Endothelial cell of umbilical vein (primary cell): ENCODE results near the gene TMEM145. TPM values are rescaled to one million over a fixed set of nuclear protein-coding genes. Genes with fewer than 3 reads are reported as not detected.

ENCODE experiments used
- BruUV-seq: library from RNA; stranded (reverse); fragments of 400-500 nt; replicated peaks from 2 replicates; lab custom pipeline; 2021; lab: Mats Ljungman, UMichigan
- CTCF ChIA-PET: fragments of 300-600, 350-600 bp; sonication (Branson Sonifier 250); formaldehyde crosslinking; loops from one replicate; lab custom pipeline; 2021; ENCODE audit warnings: antibody characterized with exemption, inconsistent platforms; lab: Charles Lee
- POLR2A ChIA-PET: fragments of 300-600, 350-600 bp; sonication (Branson Sonifier 250); formaldehyde crosslinking; loops from one replicate; lab custom pipeline; 2021; ENCODE audit warnings: antibody characterized with exemption, inconsistent platforms; lab: Charles Lee
- DNase-seq: peaks from one replicate; pipeline ENCODE4 v3.0.0-alpha.2; 2011; ENCODE audit warnings: low read depth, low spot score
- FAIRE-seq: peaks from 2 replicates; lab custom pipeline; 2011; peaks lifted over from hg19 to GRCh38; lab: Jason Lieb, UNC
- H2AFZ ChIP-seq: 2 replicates; pipeline ENCODE4 v1.6.0; 2012; ENCODE audit warnings: low read depth, low read length, control low read depth, inconsistent platforms
- H3K27ac ChIP-seq: 2 replicates; pipeline ENCODE4 v1.5.1; 2011; ENCODE audit warnings: low read depth, mild to moderate bottlenecking, control low read depth, low read length, moderate library complexity; ENCODE audit not compliant: insufficient read depth
- H3K27me3 ChIP-seq, 2 experiments: 2 replicates each; pipeline versions ENCODE4 v1.6.0 to v1.6.1; 2011; ENCODE audit warnings: low read length in 2 of 2, mixed read lengths in 1 of 2; ENCODE audit not compliant: control insufficient read depth in 2 of 2, insufficient read depth in 2 of 2
- H3K36me3 ChIP-seq, 2 experiments: 2 replicates in 1 of 2; 3 replicates in 1 of 2; pipeline ENCODE4 v1.5.1; 2011; ENCODE audit warnings: low read length in 2 of 2, mild to moderate bottlenecking in 1 of 2, moderate library complexity in 1 of 2; ENCODE audit not compliant: control insufficient read depth in 2 of 2, insufficient read depth in 2 of 2; ENCODE audit errors: extremely low read depth in 1 of 2
- H3K4me1 ChIP-seq: 3 replicates; pipeline ENCODE4 v1.5.1; 2011; ENCODE audit warnings: mild to moderate bottlenecking, low read length; ENCODE audit not compliant: control insufficient read depth, insufficient read depth; ENCODE audit errors: extremely low read depth
- H3K4me2 ChIP-seq: 2 replicates; pipeline ENCODE4 v1.6.1; 2011; ENCODE audit warnings: low read length, control low read depth, mixed read lengths; ENCODE audit not compliant: insufficient read depth
- H3K4me3 ChIP-seq, 3 experiments: fragments of 200-600 bp in 1 of 3; sonication (generic), shearing (Covaris generic) in 1 of 3; replicated peaks in 1 of 3; 2 replicates each; pipeline ENCODE4 v1.5.1; 2011 to 2016; ENCODE audit warnings: control low read depth in 3 of 3, low read length in 3 of 3, mild to moderate bottlenecking in 2 of 3, inconsistent platforms in 1 of 3, low read depth in 1 of 3, moderate library complexity in 1 of 3; ENCODE audit not compliant: insufficient read depth in 1 of 3
- H3K79me2 ChIP-seq: 2 replicates; pipeline ENCODE4 v1.6.0; 2012; ENCODE audit warnings: low read length, inconsistent platforms; ENCODE audit not compliant: control insufficient read depth, insufficient read depth
- H3K9ac ChIP-seq: replicated peaks from 2 replicates; pipeline ENCODE3; 2011; ENCODE audit warnings: low read length, control low read depth; ENCODE audit not compliant: insufficient read depth; ENCODE audit errors: extremely low read depth
- H3K9me1 ChIP-seq: replicated peaks from 3 replicates; pipeline ENCODE4 v1.6.0; 2011; ENCODE audit warnings: mild to moderate bottlenecking, low read length; ENCODE audit not compliant: control insufficient read depth, insufficient read depth; ENCODE audit errors: extremely low read depth
- H3K9me3 ChIP-seq: replicated peaks from 2 replicates; pipeline ENCODE4 v1.5.1; 2012; ENCODE audit warnings: low read length, inconsistent platforms; ENCODE audit not compliant: control insufficient read depth, insufficient read depth
- H4K20me1 ChIP-seq: replicated peaks from 2 replicates; pipeline ENCODE3; 2011; ENCODE audit warnings: mild to moderate bottlenecking, low read length; ENCODE audit not compliant: control insufficient read depth, insufficient read depth; ENCODE audit errors: extremely low read depth
- EZH2 ChIP-seq: IDR thresholded peaks from 2 replicates; pipeline ENCODE4 v1.6.1; 2012; ENCODE audit warnings: borderline replicate concordance, low read depth, mild to moderate bottlenecking, moderate library complexity, low read length, inconsistent platforms; ENCODE audit not compliant: severe bottlenecking
- FOS ChIP-seq: IDR thresholded peaks from 2 replicates; pipeline ENCODE4 v1.6.1; 2011; ENCODE audit warnings: mild to moderate bottlenecking, low read length, moderate library complexity, borderline replicate concordance; ENCODE audit not compliant: insufficient read depth
- GATA2 ChIP-seq: IDR thresholded peaks from 2 replicates; pipeline ENCODE4 v1.7.0; 2011; ENCODE audit warnings: low read depth, mild to moderate bottlenecking, moderate library complexity, mixed read lengths, low read length; ENCODE audit not compliant: insufficient read length, insufficient read depth
- JUN ChIP-seq: IDR thresholded peaks from 2 replicates; pipeline ENCODE4 v1.6.1; 2011; ENCODE audit warnings: borderline replicate concordance, low read depth; ENCODE audit not compliant: insufficient read length, insufficient read depth
- MYC ChIP-seq: IDR thresholded peaks from one replicate; pipeline ENCODE4 v1.6.1; 2011; ENCODE audit warnings: mild to moderate bottlenecking, low read depth, low read length
- POLR2A ChIP-seq: IDR thresholded peaks from 2 replicates; pipeline ENCODE4 v1.6.1; 2012; ENCODE audit warnings: low read depth, mild to moderate bottlenecking, control low read depth, low read length
- POLR2AphosphoS5 ChIP-seq: IDR thresholded peaks from 2 replicates; pipeline ENCODE4 v1.6.1; 2012; ENCODE audit warnings: low read depth, mild to moderate bottlenecking, control low read depth, low read length, moderate library complexity; ENCODE audit not compliant: insufficient read depth
- dilution Hi-C: fragments of 300-500 bp; cut with MboI; formaldehyde crosslinking; loops from one replicate; pipeline ENCODE4 v1.15.0; 2019; ENCODE audit warnings: low sequenced_read_pairs; ENCODE audit not compliant: extremely low pct_ligation_motif_present
- intact Hi-C: fragments of 100-400 bp; cut with micrococcal nuclease; formaldehyde crosslinking; loops from one replicate; pipeline ENCODE4 v1.10.0; 2022
- polyA plus RNA-seq, 4 experiments: library from polyadenylated mRNA; depleted of rRNA in 3 of 4; stranded (reverse) in 3 of 4; unstranded in 1 of 4; fragments of >200 nt; gene quantifications; 2 replicates each; pipeline versions ENCODE4 v1.2.1 to v1.2.3, GENCODE V29; 2011 to 2012; ENCODE audit warnings: missing spikeins in 1 of 4
- total RNA-seq: library from RNA; stranded (reverse); gene quantifications from 2 replicates; pipeline ENCODE4 v1.2.3, GENCODE V29; 2021
- TF ChIP-seq, protein P1 (sequence below): IDR thresholded peaks from 2 replicates; pipeline ENCODE4 v1.6.1; 2011; ENCODE audit not compliant: insufficient read depth, insufficient read length
- TF ChIP-seq, protein P2 (sequence below), 2 donors: IDR thresholded peaks; 1 replicate in 1 of 2; 2 replicates in 1 of 2; pipeline ENCODE4 v1.5.1; 2011; ENCODE audit warnings: low read length in 2 of 2, mild to moderate bottlenecking in 2 of 2, moderate library complexity in 2 of 2, control low read depth in 1 of 2, inconsistent platforms in 1 of 2, low read depth in 1 of 2; ENCODE audit not compliant: insufficient read depth in 1 of 2; ENCODE audit errors: extremely low read depth in 1 of 2

Gene TMEM145
- total and polyA plus RNA-seq, 2 donors (not counting 3 experiments of a cell fraction or from before 2014, with no cell fraction given): not detected

DNA sequence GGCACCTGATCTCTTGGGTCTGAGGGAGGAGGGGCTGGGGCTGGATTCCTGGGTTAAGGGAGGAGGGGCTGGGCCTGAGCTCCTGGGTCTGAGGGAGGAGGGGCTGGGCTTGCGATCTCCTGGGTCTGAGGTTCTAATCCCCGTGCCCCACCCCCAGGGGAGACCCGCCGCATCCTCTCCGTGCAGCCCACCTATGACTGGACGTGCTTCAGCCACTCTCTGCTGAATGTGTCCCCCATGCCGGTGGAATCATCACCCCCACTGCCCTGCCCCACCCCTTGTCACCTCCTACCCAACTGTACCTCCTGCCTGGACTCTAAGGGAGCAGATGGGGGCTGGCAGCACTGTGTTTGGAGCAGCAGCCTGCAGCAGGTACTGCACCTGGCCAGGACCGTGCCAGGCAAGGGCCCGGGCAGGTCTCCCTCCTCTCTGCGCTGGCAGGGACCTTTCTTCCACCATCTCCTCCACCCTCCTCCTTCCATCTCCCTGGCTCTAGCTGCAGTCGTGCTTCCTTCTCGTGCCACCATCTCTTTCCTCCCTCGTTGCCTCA, 49.9 kb downstream of the TMEM145 start:
- intact Hi-C loops: no loop called here
- TF ChIP-seq MYC (no peak), POLR2A (no peak), JUN (no peak)
- no peaks in the 10 kb centered on the region for H3K9me3 ChIP-seq
- ChIA-PET CTCF (no interaction called here), POLR2A (no interaction called here)
- no peak overlapping the region for H3K9ac ChIP-seq
- no peaks in the 10 kb centered on the region for H3K27me3 ChIP-seq
- H3K4me3 ChIP-seq: no peak overlapping the region
- H3K79me2 ChIP-seq: no peaks in the 10 kb centered on the region
- H2AFZ ChIP-seq: no peak overlapping the region
- no peak for FAIRE-seq
- H3K4me2 ChIP-seq: no peak overlapping the region
- no peaks in the 10 kb centered on the region for H3K9me1 ChIP-seq
- peaks cover 0 to 11% of the 10 kb centered on the region in 2 experiments for H3K36me3 ChIP-seq
- BruUV-seq: no TSS peak
- dilution Hi-C loops: no loop called here
- no peak for DNase-seq
- H3K27ac ChIP-seq: no peak overlapping the region
- no peaks in the 10 kb centered on the region for H3K4me1 ChIP-seq
- no peaks in the 10 kb centered on the region for H4K20me1 ChIP-seq

DNA sequence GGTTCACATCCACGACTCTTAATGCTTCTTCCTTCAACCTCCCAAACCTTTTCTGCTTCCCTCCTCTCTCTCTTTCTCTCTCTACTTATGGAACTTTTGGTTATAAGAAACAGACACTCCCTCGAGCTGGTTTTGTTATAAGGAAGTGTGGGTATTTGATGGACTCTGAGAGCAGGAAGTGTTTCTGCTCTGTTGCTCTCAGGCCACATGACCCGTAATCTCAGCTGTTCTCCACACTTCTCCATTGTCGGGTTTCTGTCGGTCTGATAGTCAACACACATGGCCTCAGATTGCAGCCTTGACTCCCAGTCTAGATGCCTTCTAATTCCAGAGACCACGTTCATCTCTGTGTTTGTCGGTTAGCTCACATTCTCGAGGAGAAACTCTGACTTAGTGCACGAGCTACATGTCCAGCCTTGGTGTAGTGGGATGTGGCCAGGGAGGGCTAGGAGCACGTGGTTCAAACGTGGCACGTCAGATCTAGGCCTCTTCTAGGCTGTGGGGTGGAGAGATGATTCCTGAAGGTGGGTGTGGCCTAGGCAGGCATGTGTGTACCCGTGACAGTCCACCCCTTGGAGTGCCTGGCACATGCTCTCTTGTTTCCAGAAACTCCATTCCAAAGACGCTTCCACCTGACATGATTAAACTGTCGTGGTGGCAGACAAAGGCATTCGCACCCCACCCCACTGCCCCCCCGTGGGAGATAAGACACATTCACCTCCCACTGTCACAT, 50.7 kb downstream of the TMEM145 start:
- Histone ChIP-seq H3K4me2 (no peak overlapping the region), H3K27me3 (no peaks in the 10 kb centered on the region), H3K9ac (no peak overlapping the region), H3K36me3 (peaks cover 0 to 11% of the 10 kb centered on the region in 2 experiments), H3K79me2 (no peaks in the 10 kb centered on the region), H3K27ac (no peak overlapping the region), H4K20me1 (no peaks in the 10 kb centered on the region), H3K9me3 (no peaks in the 10 kb centered on the region), H3K4me3 (no peak overlapping the region), H3K9me1 (no peaks in the 10 kb centered on the region), H2AFZ (no peak overlapping the region), H3K4me1 (no peaks in the 10 kb centered on the region)
- no peak for TF ChIP-seq POLR2AphosphoS5
- no peak for TF ChIP-seq JUN
- no peak for TF ChIP-seq FOS
- TF ChIP-seq, protein P1, sequence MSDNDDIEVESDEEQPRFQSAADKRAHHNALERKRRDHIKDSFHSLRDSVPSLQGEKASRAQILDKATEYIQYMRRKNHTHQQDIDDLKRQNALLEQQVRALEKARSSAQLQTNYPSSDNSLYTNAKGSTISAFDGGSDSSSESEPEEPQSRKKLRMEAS: no peak
- no peak for TF ChIP-seq POLR2A
- TF ChIP-seq GATA2: no peak
- TF ChIP-seq MYC: no peak
- TF ChIP-seq EZH2: no peak
- TF ChIP-seq, protein P2, sequence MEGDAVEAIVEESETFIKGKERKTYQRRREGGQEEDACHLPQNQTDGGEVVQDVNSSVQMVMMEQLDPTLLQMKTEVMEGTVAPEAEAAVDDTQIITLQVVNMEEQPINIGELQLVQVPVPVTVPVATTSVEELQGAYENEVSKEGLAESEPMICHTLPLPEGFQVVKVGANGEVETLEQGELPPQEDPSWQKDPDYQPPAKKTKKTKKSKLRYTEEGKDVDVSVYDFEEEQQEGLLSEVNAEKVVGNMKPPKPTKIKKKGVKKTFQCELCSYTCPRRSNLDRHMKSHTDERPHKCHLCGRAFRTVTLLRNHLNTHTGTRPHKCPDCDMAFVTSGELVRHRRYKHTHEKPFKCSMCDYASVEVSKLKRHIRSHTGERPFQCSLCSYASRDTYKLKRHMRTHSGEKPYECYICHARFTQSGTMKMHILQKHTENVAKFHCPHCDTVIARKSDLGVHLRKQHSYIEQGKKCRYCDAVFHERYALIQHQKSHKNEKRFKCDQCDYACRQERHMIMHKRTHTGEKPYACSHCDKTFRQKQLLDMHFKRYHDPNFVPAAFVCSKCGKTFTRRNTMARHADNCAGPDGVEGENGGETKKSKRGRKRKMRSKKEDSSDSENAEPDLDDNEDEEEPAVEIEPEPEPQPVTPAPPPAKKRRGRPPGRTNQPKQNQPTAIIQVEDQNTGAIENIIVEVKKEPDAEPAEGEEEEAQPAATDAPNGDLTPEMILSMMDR (IDR thresholded peaks at IDR 0.05; ENCODE audit: extremely low read depth in 1 of 2, insufficient read depth in 1 of 2, low read depth in 1 of 2, low read length in 2 of 2): no peak
- DNase-seq (no peak), FAIRE-seq (no peak)
- dilution Hi-C loops: no loop called here
- BruUV-seq: no TSS peak
- intact Hi-C loops: no loop called here
- ChIA-PET POLR2A (no interaction called here), CTCF (no interaction called here)
